Hepatocyte (in vitro differentiated cells): ENCODE results near the gene NTHL1. TPM values are rescaled to one million over a fixed set of nuclear protein-coding genes. Genes with fewer than 3 reads are reported as not detected.

Experiments used
- DNase-seq: peaks from one replicate; pipeline ENCODE4 v3.0.0-alpha.2; 2016; ENCODE audit warnings: low spot score
- H2AFZ ChIP-seq: fragments of 200-600 bp; sonication (generic); 2 replicates; pipeline ENCODE4 v1.6.0; 2016; ENCODE audit warnings: antibody characterized with exemption, mild to moderate bottlenecking
- H3K27ac ChIP-seq: fragments of 200-600 bp; sonication (generic); 2 replicates; pipeline ENCODE4 v1.5.1; 2016; ENCODE audit warnings: mild to moderate bottlenecking
- H3K27me3 ChIP-seq: fragments of 200-600 bp; sonication (generic); 2 replicates; pipeline ENCODE4 v1.6.1; 2016
- H3K36me3 ChIP-seq: fragments of 200-600 bp; sonication (generic); replicated peaks from 2 replicates; pipeline ENCODE4 v1.5.1; 2016; ENCODE audit warnings: low read depth; ENCODE audit not compliant: insufficient read depth
- H3K4me1 ChIP-seq: fragments of 200-600 bp; sonication (generic); 2 replicates; pipeline ENCODE4 v1.5.1; 2016; ENCODE audit warnings: mild to moderate bottlenecking, moderate library complexity; ENCODE audit not compliant: insufficient read depth
- H3K4me2 ChIP-seq: fragments of 200-600 bp; sonication (generic); 2 replicates; pipeline ENCODE4 v1.6.0; 2016
- H3K4me3 ChIP-seq: fragments of 200-600 bp; sonication (generic); 2 replicates; pipeline ENCODE4 v1.5.1; 2016; ENCODE audit warnings: mild to moderate bottlenecking
- H3K79me2 ChIP-seq: fragments of 200-600 bp; sonication (generic); 2 replicates; pipeline ENCODE4 v1.6.0; 2017; ENCODE audit warnings: mild to moderate bottlenecking
- H3K9me2 ChIP-seq: fragments of 200-600 bp; sonication (generic); replicated peaks from 2 replicates; pipeline ENCODE4 v1.6.0; 2017; ENCODE audit warnings: mild to moderate bottlenecking; ENCODE audit not compliant: insufficient read depth
- H3K9me3 ChIP-seq: fragments of 200-600 bp; sonication (generic); 2 replicates; pipeline ENCODE4 v1.5.1; 2016; ENCODE audit warnings: low read depth, mild to moderate bottlenecking
- H4K20me1 ChIP-seq: fragments of 200-600 bp; sonication (generic); 2 replicates; pipeline ENCODE4 v1.6.0; 2016; ENCODE audit warnings: mild to moderate bottlenecking; ENCODE audit not compliant: insufficient read depth, poor library complexity, severe bottlenecking
- CTCF ChIP-seq: fragments of 200-600 bp; sonication (generic); IDR thresholded peaks from 2 replicates; pipeline ENCODE4 v1.5.1; 2016; ENCODE audit warnings: antibody characterized with exemption, mild to moderate bottlenecking; ENCODE audit not compliant: poor library complexity
- EZH2 ChIP-seq: fragments of 200-600 bp; sonication (generic); IDR thresholded peaks from 2 replicates; pipeline ENCODE4 v1.6.1; 2016; ENCODE audit warnings: antibody characterized with exemption, mild to moderate bottlenecking, borderline replicate concordance
- EZH2phosphoT487 ChIP-seq: fragments of 200-600 bp; sonication (generic); IDR thresholded peaks from one replicate; pipeline ENCODE4 v1.6.1; 2018; ENCODE audit warnings: antibody characterized with exemption, mild to moderate bottlenecking, low read depth, moderate library complexity; ENCODE audit not compliant: unreplicated experiment, severe bottlenecking
- WGBS: methylation state at CpG from one replicate; pipeline ENCODE4 v1.1.6; 2016; ENCODE audit warnings: low lambda C conversion rate; ENCODE audit errors: missing lambda C conversion rate; 5-methylcytosine and 5-hydroxymethylcytosine counted together
- polyA plus RNA-seq: library from polyadenylated mRNA; unstranded; fragments of >200 nt; fragmentation: Nextera tagmentation; extraction: Ambion mirVana; gene quantifications from 2 replicates; pipeline ENCODE4 v1.2.1, GENCODE V29; 2016
- total RNA-seq: library from RNA; depleted of rRNA; stranded (reverse); fragments of >200 nt; gene quantifications from 2 replicates; pipeline ENCODE4 v1.2.3, GENCODE V29; 2014

NTHL1 gene
- total and polyA plus RNA-seq, 2 experiments from 2014 or later, result 19.6 to 28.5 TPM

- Histone ChIP-seq H3K27me3 (peaks cover 27% of the 10 kb centered on the region), H3K79me2 (no peaks in the 10 kb centered on the region), H3K4me2 (peak overlapping the region; percentile 82), H3K4me3 (no peak overlapping the region), H3K27ac (no peak overlapping the region), H2AFZ (no peak overlapping the region), H3K9me3 (no peaks in the 10 kb centered on the region), H3K4me1 (peaks cover 24% of the 10 kb centered on the region), H3K36me3 (no peaks in the 10 kb centered on the region), H3K9me2 (no peaks in the 10 kb centered on the region), H4K20me1 (no peaks in the 10 kb centered on the region)
- DNase-seq, result no peak
- no peak for TF ChIP-seq CTCF
- no peak for TF ChIP-seq EZH2
- TF ChIP-seq EZH2phosphoT487, result no peak
- WGBS, result 87% methylated on average over 26 of the region's 50 CpGs
These were observed 54.8 kb downstream of the NTHL1 start for GRCh38 chr16:1992704-1993317.

GRCh38 chr16:1991948-1992703, 55.5 kb downstream of the NTHL1 start:
- no peaks in the 10 kb centered on the region for H4K20me1 ChIP-seq
- DNase-seq, result peak; percentile 95
- H3K4me3 ChIP-seq, result no peak overlapping the region
- no peak overlapping the region for H3K27ac ChIP-seq
- peak overlapping the region; percentile 82 for H3K4me2 ChIP-seq
- H3K9me3 ChIP-seq, result no peaks in the 10 kb centered on the region
- H3K79me2 ChIP-seq, result no peaks in the 10 kb centered on the region
- peaks cover 24% of the 10 kb centered on the region for H3K4me1 ChIP-seq
- peaks cover 27% of the 10 kb centered on the region for H3K27me3 ChIP-seq
- no peaks in the 10 kb centered on the region for H3K36me3 ChIP-seq
- 9% methylated on average over 49 of the region's 96 CpGs for WGBS
- H2AFZ ChIP-seq, result peak overlapping the region; percentile 64
- TF ChIP-seq CTCF (no peak), EZH2 (no peak), EZH2phosphoT487 (no peak)
- no peaks in the 10 kb centered on the region for H3K9me2 ChIP-seq

- peaks cover 19% of the 10 kb centered on the region for H3K4me1 ChIP-seq
- no peak for TF ChIP-seq CTCF
- no peak for TF ChIP-seq EZH2
- TF ChIP-seq EZH2phosphoT487, result no peak
- no peaks in the 10 kb centered on the region for H3K9me2 ChIP-seq
- peaks cover 27% of the 10 kb centered on the region for H3K27me3 ChIP-seq
- no peak overlapping the region for H3K27ac ChIP-seq
- WGBS, result 26% methylated on average over 22 of the region's 22 CpGs
- no peaks in the 10 kb centered on the region for H4K20me1 ChIP-seq
- no peak for DNase-seq
- H3K9me3 ChIP-seq, result no peaks in the 10 kb centered on the region
- H3K4me2 ChIP-seq, result peak overlapping the region; percentile 82
- peaks cover 2% of the 10 kb centered on the region for H3K79me2 ChIP-seq
- H3K36me3 ChIP-seq, result no peaks in the 10 kb centered on the region
- no peak overlapping the region for H3K4me3 ChIP-seq
- H2AFZ ChIP-seq, result peak overlapping the region; percentile 64
These were observed 56.1 kb downstream of the NTHL1 start for GRCh38 chr16:1991588-1991947.
